Endothelial cell of umbilical vein (primary cell): ENCODE measurements around the gene MAPKBP1. TPM values are rescaled to one million over a fixed set of nuclear protein-coding genes. Genes with fewer than 3 reads are reported as not detected.

Experiments
- BruUV-seq: library from RNA; stranded (reverse); fragments of 400-500 nt; replicated peaks from 2 replicates; lab custom pipeline; 2021; lab: Mats Ljungman, UMichigan
- CTCF ChIA-PET: fragments of 300-600, 350-600 bp; sonication (Branson Sonifier 250); formaldehyde crosslinking; loops from one replicate; lab custom pipeline; 2021; ENCODE audit warnings: antibody characterized with exemption, inconsistent platforms; lab: Charles Lee
- POLR2A ChIA-PET: fragments of 300-600, 350-600 bp; sonication (Branson Sonifier 250); formaldehyde crosslinking; loops from one replicate; lab custom pipeline; 2021; ENCODE audit warnings: antibody characterized with exemption, inconsistent platforms; lab: Charles Lee
- DNase-seq: peaks from one replicate; pipeline ENCODE4 v3.0.0-alpha.2; 2011; ENCODE audit warnings: low read depth, low spot score
- FAIRE-seq: peaks from 2 replicates; lab custom pipeline; 2011; peaks lifted over from hg19 to GRCh38; lab: Jason Lieb, UNC
- H2AFZ ChIP-seq: 2 replicates; pipeline ENCODE4 v1.6.0; 2012; ENCODE audit warnings: low read depth, low read length, control low read depth, inconsistent platforms
- H3K27ac ChIP-seq: 2 replicates; pipeline ENCODE4 v1.5.1; 2011; ENCODE audit warnings: low read depth, mild to moderate bottlenecking, control low read depth, low read length, moderate library complexity; ENCODE audit not compliant: insufficient read depth
- H3K27me3 ChIP-seq, 2 experiments: 2 replicates each; pipeline versions ENCODE4 v1.6.0 to v1.6.1; 2011; ENCODE audit warnings: low read length in 2 of 2, mixed read lengths in 1 of 2; ENCODE audit not compliant: control insufficient read depth in 2 of 2, insufficient read depth in 2 of 2
- H3K36me3 ChIP-seq, 2 experiments: 2 replicates in 1 of 2; 3 replicates in 1 of 2; pipeline ENCODE4 v1.5.1; 2011; ENCODE audit warnings: low read length in 2 of 2, mild to moderate bottlenecking in 1 of 2, moderate library complexity in 1 of 2; ENCODE audit not compliant: control insufficient read depth in 2 of 2, insufficient read depth in 2 of 2; ENCODE audit errors: extremely low read depth in 1 of 2
- H3K4me1 ChIP-seq: 3 replicates; pipeline ENCODE4 v1.5.1; 2011; ENCODE audit warnings: mild to moderate bottlenecking, low read length; ENCODE audit not compliant: control insufficient read depth, insufficient read depth; ENCODE audit errors: extremely low read depth
- H3K4me2 ChIP-seq: 2 replicates; pipeline ENCODE4 v1.6.1; 2011; ENCODE audit warnings: low read length, control low read depth, mixed read lengths; ENCODE audit not compliant: insufficient read depth
- H3K4me3 ChIP-seq, 3 experiments: fragments of 200-600 bp in 1 of 3; sonication (generic), shearing (Covaris generic) in 1 of 3; replicated peaks in 1 of 3; 2 replicates each; pipeline ENCODE4 v1.5.1; 2011 to 2016; ENCODE audit warnings: control low read depth in 3 of 3, low read length in 3 of 3, mild to moderate bottlenecking in 2 of 3, inconsistent platforms in 1 of 3, low read depth in 1 of 3, moderate library complexity in 1 of 3; ENCODE audit not compliant: insufficient read depth in 1 of 3
- H3K79me2 ChIP-seq: 2 replicates; pipeline ENCODE4 v1.6.0; 2012; ENCODE audit warnings: low read length, inconsistent platforms; ENCODE audit not compliant: control insufficient read depth, insufficient read depth
- H3K9ac ChIP-seq: replicated peaks from 2 replicates; pipeline ENCODE3; 2011; ENCODE audit warnings: low read length, control low read depth; ENCODE audit not compliant: insufficient read depth; ENCODE audit errors: extremely low read depth
- H3K9me1 ChIP-seq: replicated peaks from 3 replicates; pipeline ENCODE4 v1.6.0; 2011; ENCODE audit warnings: mild to moderate bottlenecking, low read length; ENCODE audit not compliant: control insufficient read depth, insufficient read depth; ENCODE audit errors: extremely low read depth
- H3K9me3 ChIP-seq: replicated peaks from 2 replicates; pipeline ENCODE4 v1.5.1; 2012; ENCODE audit warnings: low read length, inconsistent platforms; ENCODE audit not compliant: control insufficient read depth, insufficient read depth
- H4K20me1 ChIP-seq: replicated peaks from 2 replicates; pipeline ENCODE3; 2011; ENCODE audit warnings: mild to moderate bottlenecking, low read length; ENCODE audit not compliant: control insufficient read depth, insufficient read depth; ENCODE audit errors: extremely low read depth
- EZH2 ChIP-seq: IDR thresholded peaks from 2 replicates; pipeline ENCODE4 v1.6.1; 2012; ENCODE audit warnings: borderline replicate concordance, low read depth, mild to moderate bottlenecking, moderate library complexity, low read length, inconsistent platforms; ENCODE audit not compliant: severe bottlenecking
- FOS ChIP-seq: IDR thresholded peaks from 2 replicates; pipeline ENCODE4 v1.6.1; 2011; ENCODE audit warnings: mild to moderate bottlenecking, low read length, moderate library complexity, borderline replicate concordance; ENCODE audit not compliant: insufficient read depth
- GATA2 ChIP-seq: IDR thresholded peaks from 2 replicates; pipeline ENCODE4 v1.7.0; 2011; ENCODE audit warnings: low read depth, mild to moderate bottlenecking, moderate library complexity, mixed read lengths, low read length; ENCODE audit not compliant: insufficient read length, insufficient read depth
- JUN ChIP-seq: IDR thresholded peaks from 2 replicates; pipeline ENCODE4 v1.6.1; 2011; ENCODE audit warnings: borderline replicate concordance, low read depth; ENCODE audit not compliant: insufficient read length, insufficient read depth
- MYC ChIP-seq: IDR thresholded peaks from one replicate; pipeline ENCODE4 v1.6.1; 2011; ENCODE audit warnings: mild to moderate bottlenecking, low read depth, low read length
- POLR2A ChIP-seq: IDR thresholded peaks from 2 replicates; pipeline ENCODE4 v1.6.1; 2012; ENCODE audit warnings: low read depth, mild to moderate bottlenecking, control low read depth, low read length
- POLR2AphosphoS5 ChIP-seq: IDR thresholded peaks from 2 replicates; pipeline ENCODE4 v1.6.1; 2012; ENCODE audit warnings: low read depth, mild to moderate bottlenecking, control low read depth, low read length, moderate library complexity; ENCODE audit not compliant: insufficient read depth
- dilution Hi-C: fragments of 300-500 bp; cut with MboI; formaldehyde crosslinking; loops from one replicate; pipeline ENCODE4 v1.15.0; 2019; ENCODE audit warnings: low sequenced_read_pairs; ENCODE audit not compliant: extremely low pct_ligation_motif_present
- intact Hi-C: fragments of 100-400 bp; cut with micrococcal nuclease; formaldehyde crosslinking; loops from one replicate; pipeline ENCODE4 v1.10.0; 2022
- polyA plus RNA-seq, 4 experiments: library from polyadenylated mRNA; depleted of rRNA in 3 of 4; stranded (reverse) in 3 of 4; unstranded in 1 of 4; fragments of >200 nt; gene quantifications; 2 replicates each; pipeline versions ENCODE4 v1.2.1 to v1.2.3, GENCODE V29; 2011 to 2012; ENCODE audit warnings: missing spikeins in 1 of 4
- total RNA-seq: library from RNA; stranded (reverse); gene quantifications from 2 replicates; pipeline ENCODE4 v1.2.3, GENCODE V29; 2021
- TF ChIP-seq, protein P1 (sequence below): IDR thresholded peaks from 2 replicates; pipeline ENCODE4 v1.6.1; 2011; ENCODE audit not compliant: insufficient read depth, insufficient read length
- TF ChIP-seq, protein P2 (sequence below), 2 donors: IDR thresholded peaks; 1 replicate in 1 of 2; 2 replicates in 1 of 2; pipeline ENCODE4 v1.5.1; 2011; ENCODE audit warnings: low read length in 2 of 2, mild to moderate bottlenecking in 2 of 2, moderate library complexity in 2 of 2, control low read depth in 1 of 2, inconsistent platforms in 1 of 2, low read depth in 1 of 2; ENCODE audit not compliant: insufficient read depth in 1 of 2; ENCODE audit errors: extremely low read depth in 1 of 2

The MAPKBP1 gene
- total and polyA plus RNA-seq, 2 donors (not counting 3 experiments of a cell fraction or from before 2014, with no cell fraction given): 12.3 to 55.8 TPM

DNA sequence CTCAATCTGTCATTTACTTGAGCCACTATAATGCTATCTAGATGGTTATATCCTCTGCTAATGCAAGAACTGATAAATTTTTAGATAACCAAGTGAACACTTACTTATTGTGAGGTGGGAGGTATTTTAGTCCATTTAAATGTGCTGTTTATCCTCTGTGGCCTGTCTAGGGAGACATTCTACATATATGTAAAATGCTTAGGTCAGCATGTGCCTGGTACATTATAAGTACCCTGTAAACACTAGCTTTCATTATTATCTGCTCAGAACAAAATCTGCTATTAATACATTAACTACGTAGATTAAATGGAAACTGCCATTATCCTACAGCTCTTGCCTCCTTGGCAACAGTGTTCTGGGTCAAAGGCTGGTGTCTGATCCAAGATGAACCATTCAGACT, 41.8 kb upstream of the MAPKBP1 start:
- POLR2A ChIA-PET: no interaction called here
- dilution Hi-C loops: no loop called here
- Histone ChIP-seq H3K9ac (no peak overlapping the region), H3K36me3 (peaks cover 7 to 8% of the 10 kb centered on the region in 2 experiments), H4K20me1 (no peaks in the 10 kb centered on the region), H3K9me1 (no peaks in the 10 kb centered on the region), H3K27ac (no peak overlapping the region), H3K27me3 (no peaks in the 10 kb centered on the region), H3K4me3 (no peak overlapping the region), H3K4me1 (no peaks in the 10 kb centered on the region), H3K79me2 (no peaks in the 10 kb centered on the region), H2AFZ (no peak overlapping the region), H3K4me2 (no peak overlapping the region), H3K9me3 (no peaks in the 10 kb centered on the region)
- DNase-seq (no peak), FAIRE-seq (no peak)
- TF ChIP-seq EZH2 (no peak), JUN (no peak), MYC (no peak), POLR2AphosphoS5 (no peak), POLR2A (no peak), GATA2 (no peak), FOS (no peak)
- TF ChIP-seq, protein P1, sequence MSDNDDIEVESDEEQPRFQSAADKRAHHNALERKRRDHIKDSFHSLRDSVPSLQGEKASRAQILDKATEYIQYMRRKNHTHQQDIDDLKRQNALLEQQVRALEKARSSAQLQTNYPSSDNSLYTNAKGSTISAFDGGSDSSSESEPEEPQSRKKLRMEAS: no peak
- TF ChIP-seq, protein P2, sequence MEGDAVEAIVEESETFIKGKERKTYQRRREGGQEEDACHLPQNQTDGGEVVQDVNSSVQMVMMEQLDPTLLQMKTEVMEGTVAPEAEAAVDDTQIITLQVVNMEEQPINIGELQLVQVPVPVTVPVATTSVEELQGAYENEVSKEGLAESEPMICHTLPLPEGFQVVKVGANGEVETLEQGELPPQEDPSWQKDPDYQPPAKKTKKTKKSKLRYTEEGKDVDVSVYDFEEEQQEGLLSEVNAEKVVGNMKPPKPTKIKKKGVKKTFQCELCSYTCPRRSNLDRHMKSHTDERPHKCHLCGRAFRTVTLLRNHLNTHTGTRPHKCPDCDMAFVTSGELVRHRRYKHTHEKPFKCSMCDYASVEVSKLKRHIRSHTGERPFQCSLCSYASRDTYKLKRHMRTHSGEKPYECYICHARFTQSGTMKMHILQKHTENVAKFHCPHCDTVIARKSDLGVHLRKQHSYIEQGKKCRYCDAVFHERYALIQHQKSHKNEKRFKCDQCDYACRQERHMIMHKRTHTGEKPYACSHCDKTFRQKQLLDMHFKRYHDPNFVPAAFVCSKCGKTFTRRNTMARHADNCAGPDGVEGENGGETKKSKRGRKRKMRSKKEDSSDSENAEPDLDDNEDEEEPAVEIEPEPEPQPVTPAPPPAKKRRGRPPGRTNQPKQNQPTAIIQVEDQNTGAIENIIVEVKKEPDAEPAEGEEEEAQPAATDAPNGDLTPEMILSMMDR (IDR thresholded peaks at IDR 0.05; ENCODE audit: extremely low read depth in 1 of 2, insufficient read depth in 1 of 2, low read depth in 1 of 2, low read length in 2 of 2): no peak
- intact Hi-C loops: no loop called here
- CTCF ChIA-PET: no interaction called here
- no TSS peak for BruUV-seq
